BE2C (cell line): ENCODE results near the gene RBM20.

Experiments used
- DNase-seq: peaks from one replicate; pipeline ENCODE4 v3.0.0-alpha.2; 2020
- H3K27me3 ChIP-seq: fragments of 250-450 bp; sonication (Bioruptor Pico); 2 replicates; pipeline ENCODE4 v1.5.1; 2020; ENCODE audit warnings: mild to moderate bottlenecking
- H3K36me3 ChIP-seq: fragments of 250-450 bp; sonication (Bioruptor Pico); 2 replicates; pipeline ENCODE4 v1.5.1; 2020; ENCODE audit warnings: mild to moderate bottlenecking
- H3K4me1 ChIP-seq: fragments of 250-450 bp; sonication (Bioruptor Pico); 2 replicates; pipeline ENCODE4 v1.5.1; 2020
- H3K4me3 ChIP-seq: 2 replicates; pipeline ENCODE4 v1.5.1; 2011; ENCODE audit warnings: low read depth, low read length
- H3K9me3 ChIP-seq: fragments of 250-450 bp; sonication (Bioruptor Pico); 2 replicates; pipeline ENCODE4 v1.5.1; 2020
- TF ChIP-seq, protein P1 (sequence below): IDR thresholded peaks from 2 replicates; pipeline ENCODE4 v1.5.1; 2012; ENCODE audit warnings: mild to moderate bottlenecking, low read depth, low read length

The RBM20 gene

DNA sequence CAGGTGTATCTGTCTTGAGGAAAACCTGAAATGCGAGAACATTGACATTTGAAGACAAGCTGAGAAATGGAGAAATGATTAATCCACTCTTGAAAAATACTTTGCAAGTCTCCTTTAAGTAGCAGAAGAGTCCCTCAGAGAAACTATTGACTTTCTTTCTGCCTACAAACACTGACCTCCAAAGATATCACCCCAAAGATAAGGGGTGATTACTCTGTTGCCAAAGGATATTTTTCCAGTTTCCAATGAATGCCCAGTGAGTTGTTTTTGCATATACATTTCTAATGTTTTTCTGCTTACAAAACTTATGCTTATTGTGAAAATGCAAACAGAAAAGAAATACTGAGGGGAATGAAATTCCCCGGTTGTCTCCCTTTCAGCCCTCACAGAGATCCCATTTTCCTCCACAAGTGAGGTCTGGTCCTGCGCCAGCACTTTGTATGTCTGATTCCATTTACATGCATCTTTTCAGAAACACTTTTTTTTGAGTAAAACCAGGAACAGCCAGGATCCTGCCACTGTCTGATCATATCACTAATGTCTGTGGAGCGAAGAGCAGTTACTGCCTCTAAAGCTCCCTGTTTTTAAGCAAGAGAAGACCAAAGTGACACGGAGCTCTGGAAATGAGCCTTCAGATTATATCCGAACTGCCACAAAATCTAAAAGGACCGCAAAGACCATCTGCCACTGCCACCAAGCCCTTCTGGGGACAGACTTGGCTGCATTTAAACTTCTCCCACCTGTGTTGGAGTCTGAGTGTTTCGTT, 144.7 kb downstream of the RBM20 start:
- H3K4me3 ChIP-seq, result peak overlapping the region; percentile 32
- TF ChIP-seq, protein P1, sequence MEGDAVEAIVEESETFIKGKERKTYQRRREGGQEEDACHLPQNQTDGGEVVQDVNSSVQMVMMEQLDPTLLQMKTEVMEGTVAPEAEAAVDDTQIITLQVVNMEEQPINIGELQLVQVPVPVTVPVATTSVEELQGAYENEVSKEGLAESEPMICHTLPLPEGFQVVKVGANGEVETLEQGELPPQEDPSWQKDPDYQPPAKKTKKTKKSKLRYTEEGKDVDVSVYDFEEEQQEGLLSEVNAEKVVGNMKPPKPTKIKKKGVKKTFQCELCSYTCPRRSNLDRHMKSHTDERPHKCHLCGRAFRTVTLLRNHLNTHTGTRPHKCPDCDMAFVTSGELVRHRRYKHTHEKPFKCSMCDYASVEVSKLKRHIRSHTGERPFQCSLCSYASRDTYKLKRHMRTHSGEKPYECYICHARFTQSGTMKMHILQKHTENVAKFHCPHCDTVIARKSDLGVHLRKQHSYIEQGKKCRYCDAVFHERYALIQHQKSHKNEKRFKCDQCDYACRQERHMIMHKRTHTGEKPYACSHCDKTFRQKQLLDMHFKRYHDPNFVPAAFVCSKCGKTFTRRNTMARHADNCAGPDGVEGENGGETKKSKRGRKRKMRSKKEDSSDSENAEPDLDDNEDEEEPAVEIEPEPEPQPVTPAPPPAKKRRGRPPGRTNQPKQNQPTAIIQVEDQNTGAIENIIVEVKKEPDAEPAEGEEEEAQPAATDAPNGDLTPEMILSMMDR, result no peak
- peaks cover 11% of the 10 kb centered on the region for H3K36me3 ChIP-seq
- no peaks in the 10 kb centered on the region for H3K9me3 ChIP-seq
- peak; percentile 80 for DNase-seq
- peaks cover 66% of the 10 kb centered on the region for H3K4me1 ChIP-seq
- H3K27me3 ChIP-seq, result no peaks in the 10 kb centered on the region

DNA sequence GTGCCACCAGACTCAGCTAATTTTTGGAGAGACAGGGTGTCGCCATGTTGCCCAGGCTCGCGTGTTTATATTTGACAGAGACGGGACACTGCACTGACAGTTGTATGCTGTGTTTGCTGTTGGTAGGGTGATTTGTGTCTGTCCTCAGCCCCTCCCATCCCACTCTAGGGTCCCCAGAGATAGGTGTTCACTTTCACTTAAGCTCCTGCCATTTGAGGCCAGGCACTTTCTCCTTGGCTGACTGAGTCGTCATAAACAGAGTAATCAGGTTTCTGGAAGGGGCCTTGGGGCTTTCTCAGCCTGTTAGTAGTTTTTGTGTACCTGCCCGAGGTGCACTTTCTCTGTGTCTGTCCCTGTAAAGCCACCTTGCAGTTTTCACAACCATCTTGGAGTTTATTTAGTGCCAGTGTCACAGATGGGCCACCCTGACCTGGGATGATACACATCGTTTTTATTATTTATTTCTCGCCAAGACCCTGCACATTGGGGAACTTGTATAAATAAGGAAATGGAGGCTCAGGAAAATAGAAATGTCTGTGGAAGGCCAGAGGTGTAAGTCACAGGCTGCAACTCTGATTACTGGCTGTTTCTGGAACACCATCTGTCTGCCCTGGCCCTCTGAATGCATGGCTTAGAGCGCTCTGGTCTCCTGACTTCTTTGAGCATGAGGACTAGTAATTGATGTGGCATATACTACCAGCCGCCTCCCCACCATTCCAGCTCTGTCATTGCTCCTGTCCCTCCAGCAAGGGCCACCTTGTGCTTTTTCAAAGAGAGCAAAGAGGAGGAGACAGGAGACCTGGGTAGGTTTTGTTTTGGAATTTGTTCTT, 145.7 kb downstream of the RBM20 start:
- Histone ChIP-seq H3K27me3 (no peaks in the 10 kb centered on the region), H3K36me3 (peaks cover 5% of the 10 kb centered on the region), H3K9me3 (no peaks in the 10 kb centered on the region), H3K4me1 (peaks cover 76% of the 10 kb centered on the region), H3K4me3 (peak overlapping the region; percentile 32)
- peak; percentile 67 for DNase-seq
- TF ChIP-seq, protein P1, result no peak

DNA sequence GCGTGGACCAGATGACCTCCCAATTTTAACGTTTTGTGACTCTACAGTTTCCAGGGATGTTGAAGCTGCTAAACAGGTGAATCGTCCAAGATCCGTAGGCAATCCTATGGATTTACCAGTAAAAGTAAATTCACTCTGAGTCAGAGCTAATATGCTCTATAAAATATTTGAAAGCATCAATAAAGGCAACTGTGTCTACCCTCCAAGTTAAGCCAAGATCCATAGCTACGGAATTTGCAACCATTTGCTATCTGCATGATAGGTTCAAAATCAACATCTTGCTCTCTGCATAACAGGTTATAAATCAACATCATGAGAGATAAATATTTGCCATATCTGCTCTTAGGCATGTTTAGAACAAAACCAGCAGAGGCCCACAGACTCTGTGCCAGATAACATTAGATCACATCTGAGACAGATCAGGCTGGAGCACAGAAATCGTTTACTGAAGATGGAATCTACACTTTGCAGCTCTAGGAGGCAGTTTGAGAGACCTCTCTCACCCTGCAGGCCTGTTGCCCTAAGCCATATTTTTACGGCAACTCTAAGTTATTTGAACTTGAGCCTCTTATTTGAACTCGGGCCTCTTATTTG, 146.9 kb downstream of the RBM20 start:
- H3K4me1 ChIP-seq, result peaks cover 84% of the 10 kb centered on the region
- H3K36me3 ChIP-seq, result no peaks in the 10 kb centered on the region; the same call in 1 of the 2 replicates
- TF ChIP-seq, protein P1, result no peak
- DNase-seq, result no peak
- H3K9me3 ChIP-seq, result no peaks in the 10 kb centered on the region
- H3K27me3 ChIP-seq, result no peaks in the 10 kb centered on the region
- H3K4me3 ChIP-seq, result no peak overlapping the region

DNA sequence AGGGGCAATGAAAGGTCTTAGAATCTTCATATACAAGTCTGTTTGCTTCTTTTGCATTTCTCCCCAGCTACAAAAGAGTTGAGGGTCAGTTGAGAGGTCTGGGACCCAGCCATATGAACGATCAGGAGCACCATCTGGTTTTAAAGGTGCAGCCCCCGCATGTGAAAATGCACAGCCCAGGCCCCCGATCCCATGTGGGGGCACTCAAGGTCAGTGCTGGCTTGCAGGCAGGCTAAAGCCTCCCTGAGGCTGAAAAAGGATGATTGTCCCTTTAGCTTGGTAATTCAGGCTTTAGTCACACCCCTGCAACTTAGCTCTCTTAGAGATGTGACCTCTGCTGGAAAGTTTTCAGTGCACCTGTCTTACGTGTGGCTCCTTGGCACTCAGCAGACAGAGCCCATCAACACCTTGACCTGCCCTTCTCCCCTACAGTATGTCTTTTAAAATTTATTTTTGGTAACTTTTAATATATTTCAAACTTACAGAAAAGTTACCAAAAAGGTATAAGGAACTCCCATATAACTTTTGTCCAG, 147.5 kb downstream of the RBM20 start:
- Histone ChIP-seq H3K4me1 (peaks cover 82% of the 10 kb centered on the region), H3K9me3 (no peaks in the 10 kb centered on the region), H3K27me3 (no peaks in the 10 kb centered on the region), H3K4me3 (no peak overlapping the region), H3K36me3 (peaks cover under 1% of the 10 kb centered on the region; the same call in 1 of the 2 replicates)
- no peak for DNase-seq
- TF ChIP-seq, protein P1, result no peak

DNA sequence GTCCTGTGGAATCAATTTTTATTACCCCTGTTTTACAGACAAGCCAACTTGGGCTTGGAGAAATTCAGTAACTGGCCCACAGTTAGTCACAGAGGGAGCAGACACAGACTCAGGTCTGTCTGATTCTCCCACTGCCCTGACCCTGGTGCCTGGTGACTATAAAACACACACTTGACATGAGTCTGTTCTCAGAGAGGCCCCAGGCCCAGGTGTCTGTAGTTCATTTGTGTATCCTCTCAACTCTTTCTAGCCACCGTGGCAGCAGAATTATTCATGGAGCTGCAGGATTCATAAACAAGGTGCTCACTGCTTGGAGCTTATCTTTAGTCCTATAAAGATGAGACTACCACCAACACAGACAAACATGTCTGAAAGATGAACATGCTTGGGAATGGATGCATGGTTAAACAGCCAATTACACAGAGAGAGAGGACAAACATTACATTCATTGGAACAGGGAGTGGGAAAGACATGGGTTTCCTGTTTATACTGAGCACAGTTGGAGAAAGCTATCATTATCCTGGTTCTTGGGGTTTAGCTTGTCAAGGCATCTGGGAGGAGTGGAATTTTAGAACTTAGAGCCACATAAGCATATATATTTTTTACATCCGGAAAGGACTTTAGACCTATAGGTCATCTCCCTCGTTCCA, 148.5 kb downstream of the RBM20 start:
- Histone ChIP-seq H3K4me3 (no peak overlapping the region), H3K9me3 (no peaks in the 10 kb centered on the region), H3K36me3 (peaks cover 5% of the 10 kb centered on the region), H3K4me1 (peaks cover 81% of the 10 kb centered on the region), H3K27me3 (no peaks in the 10 kb centered on the region)
- TF ChIP-seq, protein P1, result no peak
- DNase-seq, result peak; percentile 60
